BE2C (cell line): Measurements from ENCODE around the gene A3GALT2.

ENCODE experiments used
- DNase-seq: peaks from one replicate; pipeline ENCODE4 v3.0.0-alpha.2; 2020
- H3K27me3 ChIP-seq: fragments of 250-450 bp; sonication (Bioruptor Pico); 2 replicates; pipeline ENCODE4 v1.5.1; 2020; ENCODE audit warnings: mild to moderate bottlenecking
- H3K36me3 ChIP-seq: fragments of 250-450 bp; sonication (Bioruptor Pico); 2 replicates; pipeline ENCODE4 v1.5.1; 2020; ENCODE audit warnings: mild to moderate bottlenecking
- H3K4me1 ChIP-seq: fragments of 250-450 bp; sonication (Bioruptor Pico); 2 replicates; pipeline ENCODE4 v1.5.1; 2020
- H3K4me3 ChIP-seq: 2 replicates; pipeline ENCODE4 v1.5.1; 2011; ENCODE audit warnings: low read depth, low read length
- H3K9me3 ChIP-seq: fragments of 250-450 bp; sonication (Bioruptor Pico); 2 replicates; pipeline ENCODE4 v1.5.1; 2020
- TF ChIP-seq, protein P1 (sequence below): IDR thresholded peaks from 2 replicates; pipeline ENCODE4 v1.5.1; 2012; ENCODE audit warnings: mild to moderate bottlenecking, low read depth, low read length

Gene A3GALT2

DNA sequence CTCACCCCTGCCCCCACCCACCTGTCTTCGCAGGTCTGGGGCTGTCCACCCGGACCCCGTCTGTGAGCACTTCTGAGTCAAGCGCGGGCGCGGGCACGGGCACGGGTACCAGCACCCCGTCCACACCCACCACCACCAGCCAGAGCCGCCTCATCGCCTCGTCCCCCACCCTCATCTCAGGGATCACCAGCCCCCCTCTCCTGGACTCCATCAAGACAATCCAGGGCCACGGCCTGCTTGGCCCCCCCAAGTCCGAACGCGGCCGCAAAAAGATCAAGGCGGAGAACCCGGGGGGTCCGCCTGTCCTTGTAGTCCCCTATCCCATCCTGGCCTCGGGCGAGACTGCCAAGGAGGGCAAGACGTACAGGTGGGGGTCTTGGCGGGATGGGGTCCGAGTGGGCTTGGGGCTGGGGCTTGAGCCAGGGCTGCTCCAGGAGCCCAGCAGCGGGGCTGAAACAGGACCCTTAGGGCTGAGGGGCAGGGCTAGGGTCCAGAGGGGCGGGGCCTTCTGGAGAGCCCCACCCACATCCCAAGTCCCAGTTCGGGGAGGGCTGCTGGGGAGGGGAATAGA lies 40.7 kb downstream of the A3GALT2 start:
- TF ChIP-seq, protein P1, sequence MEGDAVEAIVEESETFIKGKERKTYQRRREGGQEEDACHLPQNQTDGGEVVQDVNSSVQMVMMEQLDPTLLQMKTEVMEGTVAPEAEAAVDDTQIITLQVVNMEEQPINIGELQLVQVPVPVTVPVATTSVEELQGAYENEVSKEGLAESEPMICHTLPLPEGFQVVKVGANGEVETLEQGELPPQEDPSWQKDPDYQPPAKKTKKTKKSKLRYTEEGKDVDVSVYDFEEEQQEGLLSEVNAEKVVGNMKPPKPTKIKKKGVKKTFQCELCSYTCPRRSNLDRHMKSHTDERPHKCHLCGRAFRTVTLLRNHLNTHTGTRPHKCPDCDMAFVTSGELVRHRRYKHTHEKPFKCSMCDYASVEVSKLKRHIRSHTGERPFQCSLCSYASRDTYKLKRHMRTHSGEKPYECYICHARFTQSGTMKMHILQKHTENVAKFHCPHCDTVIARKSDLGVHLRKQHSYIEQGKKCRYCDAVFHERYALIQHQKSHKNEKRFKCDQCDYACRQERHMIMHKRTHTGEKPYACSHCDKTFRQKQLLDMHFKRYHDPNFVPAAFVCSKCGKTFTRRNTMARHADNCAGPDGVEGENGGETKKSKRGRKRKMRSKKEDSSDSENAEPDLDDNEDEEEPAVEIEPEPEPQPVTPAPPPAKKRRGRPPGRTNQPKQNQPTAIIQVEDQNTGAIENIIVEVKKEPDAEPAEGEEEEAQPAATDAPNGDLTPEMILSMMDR: no peak
- H3K4me1 ChIP-seq: no peaks in the 10 kb centered on the region
- H3K4me3 ChIP-seq: no peak overlapping the region
- DNase-seq: no peak
- H3K9me3 ChIP-seq: no peaks in the 10 kb centered on the region
- peaks cover 2% of the 10 kb centered on the region; the same call in 1 of the 2 replicates for H3K36me3 ChIP-seq
- no peaks in the 10 kb centered on the region for H3K27me3 ChIP-seq

DNA sequence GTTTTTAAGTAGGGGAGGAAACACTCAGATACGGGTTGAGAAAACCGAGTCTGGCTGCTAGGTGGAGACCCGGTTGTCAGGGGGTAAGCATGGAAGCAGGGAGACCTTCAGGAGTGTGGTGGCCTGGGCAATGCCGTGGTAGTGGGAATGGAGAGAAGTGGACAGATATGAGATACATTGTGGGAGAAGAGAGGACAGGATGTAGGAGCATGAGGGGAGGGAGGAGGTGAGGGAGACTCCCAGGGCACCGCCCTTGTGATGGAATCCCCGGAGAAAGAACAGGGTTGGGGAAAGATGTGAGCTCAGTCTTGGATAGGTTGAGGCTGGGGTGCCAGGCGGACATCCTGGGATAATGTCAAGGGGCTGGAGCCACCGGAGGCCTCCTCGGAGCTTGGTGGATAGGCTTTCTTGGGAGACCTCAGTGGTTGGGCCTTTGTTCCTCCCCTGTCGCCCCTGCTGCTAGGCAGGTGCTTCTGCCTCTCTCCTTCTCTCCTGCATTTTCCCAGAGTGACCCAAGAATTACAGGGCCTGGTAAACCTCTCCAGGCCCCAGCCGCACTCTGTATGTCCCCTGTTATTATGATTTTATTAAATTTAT lies 43.3 kb downstream of the A3GALT2 start:
- Histone ChIP-seq H3K27me3 (no peaks in the 10 kb centered on the region), H3K36me3 (peaks cover 2% of the 10 kb centered on the region; the same call in 1 of the 2 replicates), H3K9me3 (no peaks in the 10 kb centered on the region), H3K4me3 (no peak overlapping the region), H3K4me1 (no peaks in the 10 kb centered on the region)
- no peak for DNase-seq
- TF ChIP-seq, protein P1: no peak

DNA sequence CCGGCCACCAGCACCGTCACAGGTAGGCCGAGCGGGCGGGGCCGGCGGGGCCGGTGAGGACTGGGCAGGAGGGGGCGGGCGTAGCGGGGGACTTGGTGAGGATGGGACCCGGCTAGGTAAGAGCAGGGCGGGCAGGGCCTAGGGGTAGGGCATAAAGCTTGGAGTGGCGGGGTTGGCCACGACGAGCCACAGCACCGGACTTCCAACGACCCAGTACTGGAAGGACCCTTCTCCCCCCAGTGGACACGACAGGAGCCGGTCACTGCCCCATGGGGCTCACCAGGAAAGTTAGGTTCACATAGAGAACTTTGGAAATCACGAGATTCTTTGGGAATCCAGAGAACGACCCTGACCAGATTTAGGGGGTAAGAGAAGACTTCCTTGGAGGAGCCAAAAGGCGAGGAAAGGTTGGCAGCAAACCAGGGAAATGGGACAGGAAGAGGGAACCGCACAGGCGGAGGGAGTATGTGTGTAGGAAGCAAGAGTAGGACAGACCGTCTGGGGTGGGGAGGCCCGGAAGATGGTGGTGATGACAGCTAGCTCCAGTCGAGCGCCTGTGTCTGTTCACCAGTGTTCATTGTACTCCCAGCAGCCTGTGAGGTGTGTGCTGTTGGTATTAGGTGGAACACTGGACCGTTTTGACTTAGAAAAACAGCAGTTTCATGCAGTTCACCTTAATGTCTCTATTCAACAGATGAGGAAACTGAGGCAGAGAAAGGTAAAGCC lies 44.2 kb downstream of the A3GALT2 start:
- TF ChIP-seq, protein P1: no peak
- H3K36me3 ChIP-seq: peaks cover 2% of the 10 kb centered on the region; the same call in 1 of the 2 replicates
- no peaks in the 10 kb centered on the region for H3K9me3 ChIP-seq
- H3K4me1 ChIP-seq: no peaks in the 10 kb centered on the region
- no peaks in the 10 kb centered on the region for H3K27me3 ChIP-seq
- DNase-seq: no peak
- no peak overlapping the region for H3K4me3 ChIP-seq

DNA sequence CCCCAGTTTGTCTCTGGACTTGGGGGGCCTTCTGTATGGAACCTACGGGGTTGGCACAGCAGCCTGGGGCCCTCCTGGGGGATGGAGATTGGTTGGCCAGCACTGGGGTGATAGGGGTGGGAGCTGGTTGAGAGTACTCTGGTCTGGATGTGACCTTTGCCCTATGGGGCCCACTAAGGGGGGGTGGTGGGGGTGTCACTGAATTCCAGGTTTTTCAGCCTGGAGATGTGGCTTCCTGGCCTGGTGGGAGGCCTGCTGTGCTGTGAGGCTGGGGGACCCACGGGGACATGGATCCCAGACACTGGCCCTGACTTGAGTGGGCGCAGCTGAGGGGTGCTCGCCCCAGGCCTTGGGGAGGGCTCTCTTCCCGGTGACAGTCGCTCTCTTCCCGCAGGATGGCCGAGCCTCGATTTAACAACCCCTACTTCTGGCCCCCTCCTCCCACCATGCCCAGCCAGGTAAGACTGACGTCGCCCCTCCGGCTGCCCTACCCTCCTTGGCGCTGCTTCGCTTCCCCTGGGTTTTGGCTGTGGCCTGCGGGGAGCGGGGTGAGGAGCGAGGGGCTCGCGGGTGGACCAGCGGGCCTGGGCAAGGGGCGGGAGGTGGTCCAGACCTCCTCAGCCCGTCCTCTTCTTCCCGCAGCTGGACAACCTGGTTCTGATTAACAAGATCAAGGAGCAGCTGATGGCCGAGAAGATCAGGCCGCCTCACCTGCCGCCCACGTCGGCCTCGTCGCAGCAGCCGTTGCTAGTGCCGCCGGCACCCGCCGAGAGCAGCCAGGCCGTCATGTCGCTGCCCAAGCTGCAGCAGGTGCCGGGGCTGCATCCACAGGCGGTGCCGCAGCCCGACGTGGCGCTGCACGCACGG lies 45.0 kb downstream of the A3GALT2 start:
- no peaks in the 10 kb centered on the region; the same call in 1 of the 2 replicates for H3K36me3 ChIP-seq
- no peaks in the 10 kb centered on the region for H3K4me1 ChIP-seq
- TF ChIP-seq, protein P1: no peak
- no peak for DNase-seq
- no peaks in the 10 kb centered on the region for H3K27me3 ChIP-seq
- no peaks in the 10 kb centered on the region for H3K9me3 ChIP-seq
- H3K4me3 ChIP-seq: no peak overlapping the region

DNA sequence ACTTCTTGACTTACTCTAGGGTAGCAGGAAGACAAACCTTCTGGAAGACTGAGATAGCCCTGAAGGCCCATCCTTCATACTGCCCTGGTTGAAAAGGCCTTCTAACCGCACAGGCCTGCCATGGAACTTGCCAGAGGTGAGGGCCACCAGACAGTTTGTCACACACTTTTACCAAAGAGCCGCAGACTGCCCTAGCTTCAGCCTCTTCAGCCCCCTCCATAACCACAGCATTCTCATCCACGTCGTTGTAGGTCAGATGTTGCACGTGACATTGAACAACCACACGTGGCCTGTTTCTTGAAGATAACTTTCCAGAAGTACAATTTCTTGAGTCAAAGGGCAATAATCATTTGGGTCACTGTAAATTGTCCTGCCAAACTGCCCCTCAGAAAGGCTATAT lies 45.7 kb downstream of the A3GALT2 start:
- no peak for DNase-seq
- H3K36me3 ChIP-seq: no peaks in the 10 kb centered on the region; the same call in 1 of the 2 replicates
- H3K9me3 ChIP-seq: no peaks in the 10 kb centered on the region
- no peaks in the 10 kb centered on the region for H3K4me1 ChIP-seq
- H3K27me3 ChIP-seq: no peaks in the 10 kb centered on the region
- no peak overlapping the region for H3K4me3 ChIP-seq
- TF ChIP-seq, protein P1: no peak
